ENCODE data around the gene ARHGAP45.

The ARHGAP45 gene

DNA sequence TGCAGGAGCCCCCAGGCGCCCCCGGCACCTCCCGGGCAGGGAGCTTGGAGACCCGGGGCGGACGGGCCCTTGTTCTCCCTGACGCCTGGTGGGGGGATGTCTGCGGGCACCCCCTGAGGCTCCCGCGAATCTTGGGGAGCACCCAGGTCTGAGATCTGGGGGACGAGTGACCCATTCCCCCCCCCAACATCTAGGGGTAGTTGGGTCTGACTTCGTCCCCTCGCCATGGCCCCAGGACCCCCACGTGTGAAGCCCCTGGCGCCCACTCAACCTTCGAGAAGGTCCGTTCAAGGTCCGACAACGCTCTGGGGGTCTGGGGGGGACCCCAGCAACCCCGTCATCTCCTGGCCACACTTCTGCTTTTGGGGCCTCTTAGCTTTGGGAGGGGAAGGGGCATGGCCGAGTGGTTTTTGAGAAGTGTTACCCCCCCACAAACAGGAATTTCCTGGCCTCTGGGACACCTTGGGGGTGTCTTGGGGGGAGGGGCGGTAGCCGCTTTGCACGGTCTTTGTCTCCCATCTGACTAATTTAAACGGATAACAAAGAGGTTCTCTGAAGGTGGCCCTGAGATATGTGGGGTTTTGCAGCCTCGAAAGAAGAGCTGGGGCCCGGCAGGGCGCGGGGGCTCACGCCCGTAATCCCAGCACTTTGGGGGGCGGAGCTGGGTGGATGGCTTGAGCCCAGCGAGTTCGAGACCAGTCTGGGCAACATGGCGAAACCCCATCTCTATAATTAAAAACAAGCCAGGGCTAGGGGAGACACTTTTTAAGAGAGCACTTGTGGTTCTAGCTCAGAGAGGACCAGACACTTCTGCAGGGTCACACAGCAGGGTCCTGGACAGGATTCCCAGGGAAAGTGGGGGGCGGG lies 40.0 kb upstream of the ARHGAP45 start:
- Histone ChIP-seq H3K9ac (ENCODE audit: low read length) (peak overlapping the region; percentile 97), H3K36me3 (ENCODE audit: control insufficient read depth in 1 of 2, insufficient read depth in 2 of 2, low read depth in 1 of 2, low read length in 2 of 2) (peaks cover 14 to 28% of the 10 kb centered on the region in 2 experiments)
- WGBS = 1% methylated on average over 33 of the region's 36 CpGs

DNA sequence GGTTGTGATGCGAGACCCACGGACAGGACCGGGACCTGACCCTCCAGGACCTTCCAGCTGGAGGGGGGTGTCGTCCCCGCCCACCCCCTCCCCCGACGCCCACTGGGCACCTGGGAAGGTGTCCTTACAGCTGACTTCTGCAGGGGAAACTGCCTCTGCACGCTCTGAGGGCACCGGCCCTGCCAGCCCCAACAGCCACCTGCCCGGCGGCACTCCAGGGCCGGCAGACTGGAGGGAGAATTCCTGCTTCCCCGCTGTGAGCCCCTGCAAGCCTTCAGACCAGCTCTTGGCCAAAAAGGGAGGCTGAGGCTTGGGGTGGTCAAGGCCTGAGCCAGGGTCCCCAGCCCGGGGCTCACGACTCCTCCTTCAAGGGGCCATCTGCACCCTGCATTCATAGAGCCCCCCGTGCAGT lies 39.3 kb upstream of the ARHGAP45 start:
- Histone ChIP-seq H2BK15ac (ENCODE audit: low read depth, poor library complexity, severe bottlenecking) (peak overlapping the region; percentile 39), H2BK120ac (ENCODE audit: low read depth, low read length) (peak overlapping the region; percentile 93), H2AFZ (ENCODE audit: low read depth, low read length) (no peak overlapping the region), H3K9me3 (ENCODE audit: control insufficient read depth, low read length) (no peaks in the 10 kb centered on the region), H3K18ac (ENCODE audit: low read depth in 1 of 2, low read length in 2 of 2) (peak overlapping the region; percentile 46 to 99), H3K4me1 (ENCODE audit: control insufficient read depth, insufficient read depth, low read depth, low read length) (peaks cover 24% of the 10 kb centered on the region), H3K23ac (ENCODE audit: low read length in 2 of 2) (peak overlapping the region in 1 of 2 experiments; percentile 20), H3K9ac (ENCODE audit: low read length) (peak overlapping the region; percentile 97), H3K14ac (ENCODE audit: low read length in 2 of 2) (peak overlapping the region in 1 of 2 experiments; percentile 50), H4K91ac (ENCODE audit: low read length) (peak overlapping the region; percentile 94), H3K4me3 (ENCODE audit: insufficient read depth in 1 of 2, low read depth in 1 of 2, low read length in 2 of 2) (peak overlapping the region; percentile 94 to 97), H2BK5ac (ENCODE audit: low read depth, low read length, poor library complexity, severe bottlenecking) (peak overlapping the region; percentile 92), H3K36me3 (ENCODE audit: control insufficient read depth in 1 of 2, insufficient read depth in 2 of 2, low read depth in 1 of 2, low read length in 2 of 2) (peaks cover 21 to 35% of the 10 kb centered on the region in 2 experiments), H4K8ac (ENCODE audit: low read length) (peak overlapping the region; percentile 19), H3K4me2 (ENCODE audit: low read length, poor library complexity, severe bottlenecking) (peak overlapping the region; percentile 74), H2BK12ac (ENCODE audit: low read length in 2 of 2) (peak overlapping the region in 1 of 2 experiments; percentile 98), H3K27me3 (ENCODE audit: control insufficient read depth in 1 of 2, insufficient read depth in 1 of 2, low read length in 2 of 2) (no peaks in the 10 kb centered on the region), H3K4ac (ENCODE audit: low read depth in 1 of 2, low read length in 2 of 2) (peak overlapping the region; percentile 68 to 97), H2AK5ac (ENCODE audit: low read length, severe bottlenecking) (peak overlapping the region; percentile 100), H3K27ac (ENCODE audit: low read length, poor library complexity, severe bottlenecking) (peak overlapping the region; percentile 99), H3K79me1 (replicated peaks; ENCODE audit: low read length, poor library complexity, severe bottlenecking) (peaks cover 2% of the 10 kb centered on the region)
- DNase-seq = no peak
- WGBS = under 1% methylated on average over 16 of the region's 16 CpGs

More for the DNA sequence above, 40.0 kb upstream of the ARHGAP45 start:
- no peaks in the 10 kb centered on the region for H3K79me1 ChIP-seq (replicated peaks; ENCODE audit: low read length, poor library complexity, severe bottlenecking)
- peak overlapping the region in 1 of 2 experiments; percentile 98 for H2BK12ac ChIP-seq (ENCODE audit: low read length in 2 of 2)
- H3K18ac ChIP-seq (ENCODE audit: low read depth in 1 of 2, low read length in 2 of 2) = peak overlapping the region; percentile 96 to 97
- peak overlapping the region; percentile 93 to 99 for H3K23ac ChIP-seq (ENCODE audit: low read length in 2 of 2)
- H3K14ac ChIP-seq (ENCODE audit: low read length in 2 of 2) = peak overlapping the region; percentile 95 to 97
- H3K27me3 ChIP-seq (ENCODE audit: control insufficient read depth in 1 of 2, insufficient read depth in 1 of 2, low read length in 2 of 2) = no peaks in the 10 kb centered on the region
- DNase-seq = no peak
- H2BK15ac ChIP-seq (ENCODE audit: low read depth, poor library complexity, severe bottlenecking) = peak overlapping the region; percentile 98
- no peak overlapping the region for H2AFZ ChIP-seq (ENCODE audit: low read depth, low read length)
- H3K4me2 ChIP-seq (ENCODE audit: low read length, poor library complexity, severe bottlenecking) = peak overlapping the region; percentile 74
- peak overlapping the region; percentile 100 for H2AK5ac ChIP-seq (ENCODE audit: low read length, severe bottlenecking)
- H2BK120ac ChIP-seq (ENCODE audit: low read depth, low read length) = peak overlapping the region; percentile 93
- peak overlapping the region; percentile 94 to 97 for H3K4me3 ChIP-seq (ENCODE audit: insufficient read depth in 1 of 2, low read depth in 1 of 2, low read length in 2 of 2)
- H3K4ac ChIP-seq (ENCODE audit: low read depth in 1 of 2, low read length in 2 of 2) = peak overlapping the region; percentile 97 to 99
- H2BK5ac ChIP-seq (ENCODE audit: low read depth, low read length, poor library complexity, severe bottlenecking) = peak overlapping the region; percentile 100
- H3K9me3 ChIP-seq (ENCODE audit: control insufficient read depth, low read length) = no peaks in the 10 kb centered on the region
- H3K4me1 ChIP-seq (ENCODE audit: control insufficient read depth, insufficient read depth, low read depth, low read length) = peaks cover 19% of the 10 kb centered on the region
- peak overlapping the region; percentile 93 for H4K91ac ChIP-seq (ENCODE audit: low read length)
- H3K27ac ChIP-seq (ENCODE audit: low read length, poor library complexity, severe bottlenecking) = peak overlapping the region; percentile 99
- peak overlapping the region; percentile 90 for H4K8ac ChIP-seq (ENCODE audit: low read length)

DNA sequence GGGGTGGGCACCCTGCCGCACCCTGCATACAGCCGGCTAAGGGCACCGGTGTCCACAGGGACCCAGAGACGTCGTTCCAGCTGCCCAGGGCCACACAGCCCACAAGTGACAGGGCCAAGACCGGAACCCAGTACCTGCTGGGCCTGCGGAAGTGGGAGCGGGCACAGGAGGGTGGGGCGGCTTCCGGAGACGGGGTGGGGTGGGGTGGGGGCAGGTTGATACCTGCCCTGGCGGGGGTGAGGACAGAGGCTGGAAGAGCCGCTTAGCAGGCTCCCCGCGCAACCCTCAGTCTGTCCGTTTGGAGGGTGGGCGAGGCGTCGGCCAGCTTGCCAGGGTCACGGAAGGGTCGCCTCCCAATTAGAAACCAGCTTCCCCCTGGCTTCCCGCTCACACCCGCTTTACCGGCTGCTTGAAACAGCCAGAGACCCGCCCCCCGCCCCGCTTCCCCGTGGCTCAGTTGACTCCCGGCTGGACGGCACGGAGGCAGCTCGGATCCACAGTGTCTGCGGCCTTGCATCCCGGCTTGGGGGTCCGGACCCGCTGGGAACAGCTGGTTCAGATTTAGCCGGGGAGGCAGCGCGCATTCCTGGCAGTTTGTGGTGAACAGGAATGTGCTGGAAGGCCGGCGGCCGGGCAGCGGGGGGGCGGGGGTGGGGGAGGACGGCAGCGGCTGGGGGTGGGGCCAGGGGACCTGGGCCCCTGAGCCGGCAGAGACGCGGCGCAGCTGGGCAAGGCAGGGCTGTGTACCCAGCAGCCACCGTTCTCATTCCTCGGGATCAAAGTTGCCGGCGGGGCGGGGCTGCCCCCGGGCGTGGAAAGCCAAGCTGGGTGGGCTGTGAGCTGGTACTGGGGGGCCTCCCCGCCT lies 38.7 kb upstream of the ARHGAP45 start:
- no peaks in the 10 kb centered on the region for H3K27me3 ChIP-seq (ENCODE audit: control insufficient read depth in 1 of 2, insufficient read depth in 1 of 2, low read length in 2 of 2)
- peak overlapping the region; percentile 88 for H2BK15ac ChIP-seq (ENCODE audit: low read depth, poor library complexity, severe bottlenecking)
- peak overlapping the region in 1 of 2 experiments; percentile 98 for H3K23ac ChIP-seq (ENCODE audit: low read length in 2 of 2)
- H3K79me1 ChIP-seq (replicated peaks; ENCODE audit: low read length, poor library complexity, severe bottlenecking) = peaks cover 2% of the 10 kb centered on the region
- H3K14ac ChIP-seq (ENCODE audit: low read length in 2 of 2) = peak overlapping the region in 1 of 2 experiments; percentile 50
- peak overlapping the region; percentile 97 for H3K4ac ChIP-seq (ENCODE audit: low read depth in 1 of 2, low read length in 2 of 2)
- peak overlapping the region; percentile 94 to 97 for H3K4me3 ChIP-seq (ENCODE audit: insufficient read depth in 1 of 2, low read depth in 1 of 2, low read length in 2 of 2)
- peak overlapping the region; percentile 94 for H4K91ac ChIP-seq (ENCODE audit: low read length)
- peaks cover 26 to 40% of the 10 kb centered on the region in 2 experiments for H3K36me3 ChIP-seq (ENCODE audit: control insufficient read depth in 1 of 2, insufficient read depth in 2 of 2, low read depth in 1 of 2, low read length in 2 of 2)
- no peaks in the 10 kb centered on the region for H3K9me3 ChIP-seq (ENCODE audit: control insufficient read depth, low read length)
- peak overlapping the region; percentile 94 to 99 for H3K18ac ChIP-seq (ENCODE audit: low read depth in 1 of 2, low read length in 2 of 2)
- H3K9ac ChIP-seq (ENCODE audit: low read length) = peak overlapping the region; percentile 97
- H3K4me2 ChIP-seq (ENCODE audit: low read length, poor library complexity, severe bottlenecking) = peak overlapping the region; percentile 97
- WGBS = under 1% methylated on average over 42 of the region's 58 CpGs
- H4K8ac ChIP-seq (ENCODE audit: low read length) = peak overlapping the region; percentile 36
- peak overlapping the region; percentile 99 for H3K27ac ChIP-seq (ENCODE audit: low read length, poor library complexity, severe bottlenecking)
- peak overlapping the region; percentile 92 for H2BK5ac ChIP-seq (ENCODE audit: low read depth, low read length, poor library complexity, severe bottlenecking)
- peak overlapping the region in 1 of 2 experiments; percentile 98 for H2BK12ac ChIP-seq (ENCODE audit: low read length in 2 of 2)
- peak overlapping the region; percentile 93 for H2AK5ac ChIP-seq (ENCODE audit: low read length, severe bottlenecking)
- no peak overlapping the region for H2AFZ ChIP-seq (ENCODE audit: low read depth, low read length)
- peak; percentile 95 for DNase-seq
- H3K4me1 ChIP-seq (ENCODE audit: control insufficient read depth, insufficient read depth, low read depth, low read length) = peaks cover 24% of the 10 kb centered on the region
- H2BK120ac ChIP-seq (ENCODE audit: low read depth, low read length) = peak overlapping the region; percentile 76

Measured in mesenchymal stem cell (in vitro differentiated cells and primary cell).